Superior temporal gyrus (tissue), 1 donor: ENCODE data around the gene CARS1.
"Not testable (repeated sequence)": the region's sequence is repeated elsewhere in the genome, so short reads cannot be mapped to it uniquely, and the experiment has no call there.

Source experiments
- DNase-seq: peaks from one replicate; pipeline ENCODE4 v3.0.0-alpha.2; 2016; ENCODE audit errors: extremely low spot score

The CARS1 gene

DNA sequence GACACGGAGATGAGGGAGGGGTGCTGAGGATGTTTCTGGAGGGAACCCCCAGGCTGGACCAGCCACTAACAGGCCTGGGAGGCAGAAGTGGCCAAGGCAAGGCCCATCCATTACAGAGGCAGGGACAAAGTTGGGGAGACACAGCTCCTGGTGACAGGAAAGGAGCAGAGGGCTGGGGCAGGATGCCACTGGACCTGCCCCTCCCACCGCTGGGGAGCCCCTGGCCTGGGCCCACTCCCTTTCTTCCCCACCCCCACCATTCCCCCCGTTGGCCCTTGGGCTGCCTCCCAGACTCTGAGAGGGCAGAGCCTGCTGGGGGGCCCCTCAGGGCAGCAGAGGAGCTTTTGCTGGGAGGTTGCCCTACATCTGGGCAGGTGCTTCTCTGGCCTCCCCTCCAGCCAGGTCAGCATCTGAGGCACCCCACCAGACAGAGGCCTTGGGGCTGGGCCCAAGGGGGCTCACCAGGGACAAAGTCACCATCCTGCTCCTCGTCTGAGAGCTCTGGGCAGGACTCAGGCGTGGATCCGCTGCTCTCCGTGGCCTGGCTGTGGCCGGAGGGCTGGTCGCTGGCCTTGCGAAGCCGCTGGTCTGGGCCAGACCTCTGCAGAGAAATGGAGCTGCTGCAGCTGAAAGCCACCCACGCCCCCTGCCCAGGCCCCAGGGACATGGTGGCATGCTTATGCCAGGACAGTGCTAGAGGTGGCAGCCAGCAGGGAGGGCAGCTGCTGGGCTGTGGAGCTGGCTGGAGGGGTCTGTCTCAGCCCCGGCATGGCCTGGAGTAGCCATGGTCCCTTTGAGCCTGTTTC, 33.1 kb upstream of the CARS1 start:
- DNase-seq, result no peak

DNA sequence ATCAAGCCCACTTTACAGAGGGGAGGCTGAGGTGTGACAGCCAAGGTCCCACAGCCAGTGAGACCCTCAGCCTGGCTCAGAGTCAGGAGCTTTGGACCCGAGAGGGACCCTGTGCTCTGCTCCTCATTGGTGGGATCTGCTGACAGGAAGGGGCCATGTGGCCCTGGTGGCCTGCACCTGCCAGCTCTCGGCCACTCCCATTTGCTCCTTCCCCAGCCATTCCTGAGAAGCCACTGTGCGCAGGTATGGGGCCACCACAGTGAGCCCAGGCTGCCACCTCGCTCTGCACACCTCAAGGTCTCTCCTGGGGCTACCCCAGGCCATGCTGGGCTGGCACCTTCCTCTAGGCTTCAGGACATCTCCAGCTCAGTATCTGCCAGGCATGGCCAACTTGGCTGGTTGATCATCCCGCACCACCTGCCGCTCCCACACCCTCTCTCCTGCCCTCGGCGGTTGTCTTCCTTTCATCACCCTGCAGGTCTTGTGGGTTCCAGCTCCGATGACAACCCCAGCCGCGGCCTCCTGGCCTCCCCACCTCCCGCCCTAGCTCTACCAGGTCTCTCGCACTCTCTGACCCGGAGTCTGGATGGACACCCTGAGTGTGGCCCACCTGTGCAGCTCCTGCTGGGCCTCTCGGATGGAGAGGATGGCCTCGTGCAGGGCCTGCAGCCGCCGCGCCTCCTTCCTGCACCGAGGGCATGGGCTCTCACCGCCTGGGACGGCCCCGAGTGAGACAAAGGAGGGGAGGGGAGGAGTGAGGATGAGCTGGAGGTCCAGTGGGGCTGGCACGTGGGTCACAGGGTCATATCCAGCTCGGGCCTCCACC, 32.2 kb upstream of the CARS1 start:
- no peak for DNase-seq

DNA sequence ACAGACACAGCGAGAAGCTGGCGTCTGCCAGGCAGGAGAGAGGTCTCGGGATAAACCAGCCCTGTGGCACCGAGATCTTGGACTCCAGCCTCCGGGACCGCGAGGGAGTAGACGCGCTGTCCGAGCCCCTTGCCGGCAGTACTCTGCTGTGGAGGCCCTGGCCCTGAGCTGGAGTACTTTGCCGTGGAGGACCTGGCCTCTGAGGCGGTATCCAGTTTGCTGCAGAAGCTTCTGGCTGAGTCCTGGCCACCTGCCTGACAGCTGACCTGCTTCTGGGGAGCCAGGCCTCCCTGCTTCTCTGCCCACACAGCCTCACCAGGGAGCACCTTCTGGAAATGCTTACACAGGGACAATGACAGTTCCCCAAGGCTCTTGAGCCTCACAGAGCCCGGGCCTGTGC, 31.6 kb upstream of the CARS1 start:
- DNase-seq, result no peak

DNA sequence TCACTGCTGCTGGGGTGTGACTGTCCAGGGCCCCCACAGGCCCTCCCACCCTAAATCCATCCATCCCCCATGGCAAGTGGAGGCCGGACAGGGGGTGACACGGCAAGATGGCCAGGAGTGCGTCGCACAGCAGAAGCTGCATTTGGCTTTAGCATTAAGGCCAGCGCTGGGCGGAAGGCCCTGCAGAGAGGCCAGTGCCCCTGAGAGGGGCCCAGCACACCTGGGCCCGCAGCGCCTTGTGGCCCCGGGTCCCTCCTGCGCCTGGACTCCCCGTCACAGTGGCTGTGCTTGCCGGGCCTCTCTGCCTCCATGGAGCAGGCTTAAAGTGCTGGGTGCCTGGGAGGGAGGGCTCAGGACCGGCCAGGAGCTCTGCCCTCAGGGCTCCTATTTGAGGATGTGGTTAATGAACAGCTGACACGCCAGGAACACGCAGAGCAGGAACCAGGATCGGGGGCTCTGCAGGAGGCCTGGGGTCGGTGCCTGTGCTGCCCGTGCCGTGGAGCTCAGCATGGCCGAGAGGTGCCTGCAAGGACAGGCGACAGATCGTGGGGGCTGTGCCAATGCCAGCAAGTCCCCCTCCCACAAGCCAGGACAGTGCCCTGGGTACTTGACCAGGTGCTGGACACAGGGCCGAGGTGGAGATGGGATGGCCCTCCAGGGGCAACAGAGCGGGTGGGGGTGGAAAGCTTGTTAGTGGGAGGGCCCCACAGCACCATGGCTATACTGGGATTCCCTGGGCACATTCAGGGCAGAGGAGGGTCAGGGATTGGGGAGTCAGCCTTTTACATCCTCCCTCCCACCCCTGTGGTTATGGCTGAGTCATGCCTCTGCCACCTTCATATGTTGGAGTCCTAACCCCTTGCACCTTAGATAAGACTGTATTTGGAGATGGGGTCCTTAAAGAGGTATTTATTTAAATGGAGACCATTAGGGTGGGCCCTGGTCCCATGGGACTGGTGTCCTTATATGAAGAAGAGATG, 30.9 kb upstream of the CARS1 start:
- DNase-seq, result no peak

DNA sequence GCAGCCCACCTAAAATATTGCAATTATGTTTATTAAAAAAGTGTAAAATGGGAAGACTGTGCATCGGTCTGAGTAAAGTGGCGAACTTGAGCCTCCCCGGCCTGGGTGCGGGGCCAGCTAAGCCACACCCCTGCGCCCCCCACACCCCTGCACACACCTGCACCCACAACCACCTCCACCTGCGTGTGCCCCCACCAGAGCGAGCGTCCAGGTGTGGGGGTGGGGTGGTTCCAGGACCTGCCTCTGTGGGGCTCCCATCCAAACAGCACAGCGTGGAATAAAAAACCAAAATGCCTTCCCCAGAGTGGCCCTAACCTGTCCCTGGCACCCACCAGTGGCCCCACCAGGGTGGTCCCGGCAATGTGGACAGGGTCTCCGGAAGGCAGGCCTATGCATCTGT, 30.1 kb upstream of the CARS1 start:
- DNase-seq, result no peak

DNA sequence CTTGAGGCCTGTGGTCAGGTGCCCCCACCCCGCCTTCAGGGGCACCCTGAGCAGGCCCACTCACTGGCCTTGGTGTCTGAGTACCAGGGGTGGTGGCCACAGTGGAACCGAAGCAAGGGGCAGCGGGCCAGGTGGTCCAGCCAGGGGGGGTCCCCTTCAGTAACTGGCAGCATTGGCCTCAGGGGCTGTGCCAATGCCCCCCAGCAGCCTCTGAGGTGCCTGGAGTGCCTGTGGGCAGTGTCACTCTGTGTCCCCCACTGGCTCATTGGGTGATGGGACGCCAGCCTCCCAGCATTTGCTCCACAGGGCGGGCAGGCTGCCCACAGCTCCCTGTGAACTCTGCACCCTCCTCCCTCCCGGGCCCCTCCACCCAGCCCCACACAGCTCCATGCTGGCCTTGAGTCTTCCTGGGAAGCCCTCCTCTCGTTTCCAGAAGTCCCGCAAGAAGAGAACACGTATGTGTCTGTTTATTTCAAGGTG, 29.5 kb upstream of the CARS1 start:
- DNase-seq, result no peak

DNA sequence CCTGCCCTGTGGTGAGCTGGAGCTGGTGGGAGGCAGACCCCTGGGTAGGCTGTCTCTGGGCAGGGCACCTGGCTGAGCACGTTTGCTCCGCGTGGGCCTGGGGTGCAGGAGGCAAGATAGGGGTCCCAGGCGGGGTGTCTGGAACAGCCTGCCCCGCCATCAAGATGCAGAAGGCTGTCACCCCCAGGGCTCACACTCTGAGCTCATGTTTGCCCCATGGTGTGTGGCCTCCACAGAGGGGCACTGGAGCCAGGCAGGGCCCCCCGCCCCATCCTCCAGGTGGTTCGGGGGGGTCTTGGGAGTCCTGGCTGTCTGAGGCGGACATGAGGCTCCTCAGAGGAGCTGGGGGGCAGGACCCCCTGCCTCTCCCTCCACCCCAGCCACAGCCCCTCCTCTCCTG, 28.9 kb upstream of the CARS1 start:
- DNase-seq, result no peak

DNA sequence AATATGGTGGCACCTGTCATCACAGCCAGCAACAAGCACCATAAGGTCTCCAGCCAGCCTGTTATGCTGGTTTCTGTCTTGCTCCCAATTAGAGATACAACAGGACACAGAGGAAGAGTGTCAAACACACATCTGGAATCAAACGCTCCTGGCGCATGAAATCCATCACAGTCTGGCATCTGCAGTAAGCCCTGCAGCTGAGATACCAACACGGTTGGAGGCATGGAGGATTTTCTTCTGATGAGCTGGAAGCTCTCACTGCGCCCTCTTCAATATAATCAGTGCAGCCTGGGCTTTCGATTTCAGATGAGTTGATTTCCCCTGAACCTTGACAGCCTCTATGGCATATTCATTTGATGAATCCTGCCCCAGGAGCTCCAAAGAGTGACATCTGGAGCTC, 27.8 kb upstream of the CARS1 start:
- no peak for DNase-seq

DNA sequence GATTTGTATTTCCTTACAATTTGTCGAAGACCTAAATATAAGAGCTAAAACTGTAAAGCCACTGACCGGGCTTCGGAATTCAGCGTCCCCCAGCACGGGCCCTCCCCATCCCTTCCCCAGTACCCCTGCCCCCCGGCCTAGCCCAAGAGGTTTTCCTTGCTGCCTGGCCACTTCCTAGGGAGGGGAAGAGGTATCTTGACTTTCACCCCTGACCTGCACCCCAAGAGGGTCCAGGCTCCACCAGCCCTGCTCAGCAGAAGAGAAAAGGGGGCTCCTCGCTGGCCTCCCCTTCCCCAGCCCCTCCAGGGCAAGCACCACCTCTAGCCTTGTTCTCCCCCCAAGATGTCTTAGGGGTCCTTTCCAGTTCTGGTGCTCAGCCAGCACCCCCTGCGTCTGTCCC, 26.1 kb upstream of the CARS1 start:
- no peak for DNase-seq

DNA sequence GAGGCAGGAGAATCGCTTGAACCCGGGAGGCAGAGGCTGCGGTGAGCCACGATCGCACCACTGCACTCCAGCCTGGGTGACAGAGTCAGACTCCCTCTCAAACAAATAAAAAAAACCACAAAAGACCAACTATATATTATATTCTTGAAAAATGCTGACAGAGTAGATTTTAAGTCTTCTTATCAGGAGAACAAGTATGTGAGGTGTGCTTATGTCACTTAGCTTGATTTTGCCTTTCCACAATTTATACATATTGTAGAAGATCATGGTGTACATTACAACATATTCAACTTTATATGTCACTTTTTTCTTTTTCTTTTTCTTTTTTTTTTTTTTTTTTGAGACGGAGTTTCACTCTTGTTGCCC, 24.1 kb upstream of the CARS1 start:
- DNase-seq, result no peak

DNA sequence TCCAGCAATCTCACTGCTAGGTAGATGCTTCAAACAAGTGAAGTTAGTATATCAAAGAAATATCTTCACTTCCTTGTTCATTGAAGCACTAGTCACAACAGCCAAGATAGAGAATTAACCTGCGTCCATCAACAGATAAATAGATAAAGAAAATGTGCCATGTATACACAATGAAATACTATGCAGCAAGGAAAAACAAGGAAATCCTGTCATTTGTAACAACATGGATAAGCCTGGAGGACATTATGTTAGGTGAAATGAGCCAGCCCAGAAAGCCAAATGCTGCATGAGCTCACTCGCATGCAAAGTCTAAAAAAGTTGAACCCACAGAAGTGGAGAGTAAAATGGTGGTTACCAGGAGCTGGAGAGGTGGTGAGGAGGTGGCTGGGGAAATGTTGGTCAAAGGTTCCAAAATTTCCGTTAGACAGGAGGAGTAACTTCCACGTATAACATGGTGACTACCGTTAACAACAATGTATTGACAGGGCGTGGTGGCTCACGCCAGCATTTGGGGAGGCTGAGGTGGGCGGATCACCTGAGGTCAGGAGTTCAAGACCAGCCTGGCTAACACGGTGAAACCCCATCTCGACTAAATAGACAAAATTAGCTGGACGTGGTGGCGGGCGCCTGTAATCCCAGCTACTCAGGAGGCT, 23.6 kb upstream of the CARS1 start:
- DNase-seq, result no peak

DNA sequence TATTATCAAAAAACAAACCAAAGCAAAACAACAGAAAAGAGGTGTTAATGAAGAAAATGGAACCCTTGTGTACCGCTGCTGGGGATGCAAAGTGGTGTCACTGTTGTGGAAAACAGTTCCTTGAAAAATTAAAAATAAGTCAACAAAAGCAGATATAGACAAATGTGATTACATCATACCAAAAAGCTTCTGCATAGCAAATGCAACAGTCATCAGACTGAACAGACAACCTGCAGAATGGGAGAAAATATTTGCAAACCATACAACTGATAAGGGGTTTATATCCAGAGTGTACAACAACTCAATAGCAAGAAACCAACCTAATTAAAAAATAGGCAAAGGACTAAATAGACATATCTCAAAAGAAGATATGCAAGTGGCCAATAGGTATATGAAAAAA, 22.9 kb upstream of the CARS1 start:
- DNase-seq, result no peak

DNA sequence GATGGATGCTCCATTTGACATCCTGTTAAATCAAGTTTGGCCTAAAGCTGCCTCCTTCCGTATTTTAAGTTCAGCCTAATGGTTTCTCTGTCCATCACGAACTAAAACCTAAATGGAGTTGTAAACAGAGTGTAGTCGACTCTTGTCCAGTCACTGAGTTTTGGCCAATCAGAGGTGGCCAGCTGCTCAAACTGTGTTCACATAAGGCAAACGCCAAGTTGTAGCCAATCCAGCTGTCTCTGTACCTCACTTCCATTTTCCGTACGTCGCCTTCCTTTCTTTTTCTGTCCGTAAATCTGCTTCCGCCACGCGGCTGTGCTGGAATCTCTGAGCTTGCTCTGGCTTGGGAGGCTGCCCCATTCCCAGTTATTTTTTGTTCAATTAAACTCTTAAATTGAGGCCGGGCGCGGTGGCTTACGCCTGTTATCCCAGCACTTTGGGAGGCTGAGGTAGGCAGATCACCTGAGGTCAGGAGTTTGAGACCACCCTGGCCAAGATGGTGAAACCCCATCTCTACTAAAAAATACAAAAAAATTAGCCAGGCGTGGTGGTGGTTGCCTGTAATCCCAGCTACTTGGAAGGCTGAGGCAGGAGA, 20.7 kb upstream of the CARS1 start:
- DNase-seq, result no peak

DNA sequence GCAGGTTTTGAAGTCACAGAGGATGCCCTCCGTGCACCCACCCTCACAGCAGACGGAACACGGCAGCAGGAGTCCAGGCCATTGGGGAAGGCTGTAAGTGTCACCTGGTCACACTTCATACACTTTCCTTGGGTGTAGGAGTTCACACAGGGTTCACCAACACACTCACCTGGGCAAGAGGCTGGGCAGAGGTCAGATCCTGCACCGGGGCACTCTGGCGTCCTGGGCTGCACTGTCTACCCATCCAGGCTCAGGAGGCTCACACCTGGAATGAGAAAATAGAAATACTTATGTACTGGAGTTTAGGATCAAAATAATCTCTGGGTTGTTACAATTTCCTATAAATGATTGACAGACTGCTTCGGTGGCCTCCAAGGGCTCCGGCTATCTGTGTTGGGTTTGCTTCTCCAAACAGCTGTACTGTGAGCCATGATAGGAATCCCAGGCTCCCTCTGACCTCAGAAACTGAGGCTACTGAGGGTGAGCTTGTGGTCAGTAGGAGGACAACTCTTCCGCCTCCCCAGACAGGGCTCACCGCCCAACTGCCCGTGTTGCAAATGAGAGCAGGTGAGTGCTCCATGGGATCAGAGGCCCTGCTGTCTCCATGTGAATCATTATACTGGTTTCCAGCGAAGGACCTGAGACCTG, 20.1 kb upstream of the CARS1 start:
- no peak for DNase-seq

DNA sequence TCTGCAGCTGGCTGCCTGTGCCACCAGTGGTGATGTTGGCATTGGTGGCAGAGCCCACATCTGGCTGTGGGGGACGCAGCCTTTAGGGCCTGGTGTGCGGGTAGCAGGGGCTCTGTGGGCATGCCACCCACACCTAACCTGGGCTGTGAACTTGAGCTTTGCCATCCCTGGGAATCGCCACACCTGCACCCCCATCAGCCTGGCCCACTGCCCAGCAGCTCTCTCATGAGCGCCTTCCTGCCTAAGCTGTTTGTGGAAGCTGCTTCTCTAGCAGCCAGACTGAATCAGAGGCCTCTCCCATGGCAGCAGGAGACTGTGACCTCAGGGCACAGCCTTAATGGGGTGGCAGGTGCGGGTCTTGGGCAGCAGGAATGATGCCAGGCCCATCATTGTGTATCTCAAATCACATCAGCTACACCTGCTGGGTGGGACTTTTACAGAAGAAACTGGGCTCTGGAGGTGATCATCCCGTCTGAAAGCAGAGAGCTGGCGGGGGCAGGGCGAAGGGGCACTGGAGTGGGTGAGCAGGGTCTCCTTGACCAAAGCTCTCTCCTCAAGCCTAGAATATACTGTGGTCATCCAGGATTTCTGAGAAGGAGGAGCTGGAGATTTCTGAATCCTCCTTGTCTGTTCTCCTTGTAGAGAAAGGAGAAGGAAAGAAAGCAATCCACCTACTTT, 17.8 kb upstream of the CARS1 start:
- DNase-seq, result no peak

DNA sequence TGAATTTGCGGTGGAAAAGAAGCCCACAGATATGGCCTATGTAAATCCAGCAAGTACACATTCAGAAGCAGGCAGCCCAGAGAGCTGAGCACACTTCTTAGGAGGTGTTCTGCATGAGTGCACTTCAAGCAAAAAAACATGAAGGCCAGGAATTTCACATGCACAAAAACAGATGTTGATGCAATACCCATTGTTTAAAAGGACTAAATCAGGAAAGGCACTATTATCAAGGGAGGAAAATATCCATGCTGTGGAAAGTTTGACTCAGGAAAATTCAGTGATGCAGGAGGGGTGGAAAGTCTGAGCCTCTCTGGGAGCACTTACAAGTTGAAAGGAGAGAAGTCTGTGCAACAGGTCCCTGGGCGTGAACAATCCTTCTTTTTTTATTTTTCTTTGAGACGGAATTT, 15.8 kb upstream of the CARS1 start:
- DNase-seq, result no peak

DNA sequence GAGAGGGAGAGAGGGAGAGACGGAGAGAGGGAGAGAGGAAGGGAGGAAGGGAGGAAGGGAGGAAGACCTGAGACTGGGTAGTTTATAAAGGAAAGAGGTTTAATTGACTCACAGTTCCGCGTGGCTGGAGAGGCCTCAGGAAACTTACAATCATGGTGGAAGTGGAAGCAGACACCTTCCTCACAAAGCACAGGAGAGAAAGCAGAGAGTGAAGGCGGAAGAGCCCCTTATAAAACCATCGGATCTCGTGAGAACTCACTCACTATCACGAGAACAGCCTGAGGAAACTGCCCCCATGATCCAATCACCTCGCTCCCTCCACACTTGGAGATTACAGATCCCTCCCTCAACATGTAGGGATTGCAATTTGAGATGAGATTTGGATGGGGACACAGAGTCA, 12.2 kb upstream of the CARS1 start:
- DNase-seq, result no peak

DNA sequence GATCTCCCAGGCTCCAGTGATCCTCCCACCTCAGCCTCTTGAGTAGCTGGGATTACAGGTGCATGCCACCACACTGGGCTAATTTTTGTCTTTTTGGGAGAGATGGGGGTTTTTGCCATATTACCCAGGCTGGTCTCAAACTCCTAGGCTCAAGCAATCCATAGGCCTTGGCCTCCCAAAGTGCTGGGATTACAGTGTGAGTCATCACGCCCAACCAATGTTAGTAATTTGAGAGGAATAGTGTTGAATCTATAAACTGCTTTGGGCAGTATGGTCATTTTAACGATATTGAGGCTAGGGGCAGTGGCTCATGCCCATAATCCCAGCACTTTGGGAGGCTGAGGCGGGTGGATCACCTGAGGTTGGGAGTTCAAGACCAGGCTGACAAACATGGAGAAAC, 9.1 kb upstream of the CARS1 start:
- DNase-seq, result not testable (repeated sequence)

DNA sequence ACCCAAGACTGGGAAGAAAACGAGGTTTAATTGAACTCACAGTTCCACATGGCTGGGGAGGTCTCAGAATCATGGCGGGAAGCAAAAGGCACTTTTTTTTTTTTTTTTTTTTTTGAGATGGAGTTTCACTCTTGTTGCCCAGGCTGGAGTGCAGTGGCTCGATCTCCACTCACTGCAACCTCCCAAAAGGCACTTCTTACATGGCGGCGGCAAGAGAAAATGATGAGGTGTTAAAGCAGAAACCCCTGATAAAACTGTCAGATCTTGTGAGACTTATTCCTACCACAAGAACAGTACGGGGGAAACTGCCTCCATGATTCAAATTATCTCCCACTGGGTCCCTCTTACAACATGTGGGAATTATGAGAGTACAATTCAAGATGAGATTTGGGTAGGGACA, 7.5 kb upstream of the CARS1 start:
- not testable (repeated sequence) for DNase-seq

DNA sequence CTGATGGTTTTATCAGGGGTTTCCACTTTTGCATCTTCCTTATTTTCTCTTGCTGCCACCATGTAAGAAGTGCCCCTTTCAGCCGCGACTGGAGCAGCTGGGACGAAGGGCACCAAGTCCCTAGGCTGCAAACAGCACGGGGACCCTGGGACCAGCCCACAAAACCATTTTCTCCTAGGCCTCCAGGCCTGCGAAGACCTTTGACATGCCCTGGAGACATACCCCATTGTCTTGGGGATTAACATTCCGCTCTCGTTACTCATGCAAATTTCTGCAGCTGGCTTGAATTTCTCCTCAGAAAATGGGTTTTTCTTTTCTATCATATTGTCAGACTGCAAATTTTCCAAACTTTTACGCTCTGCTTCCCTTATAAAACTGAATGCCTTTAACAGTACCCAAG, 6.7 kb upstream of the CARS1 start:
- DNase-seq, result not testable (repeated sequence)
